GM18526 (cell line): ENCODE results near the gene TP53RK.

Experiments used
- POLR2A ChIP-seq: IDR thresholded peaks from 3 replicates; pipeline ENCODE4 v1.6.1; 2011; ENCODE audit not compliant: insufficient read length; ENCODE audit errors: extremely low read depth

TP53RK gene

DNA sequence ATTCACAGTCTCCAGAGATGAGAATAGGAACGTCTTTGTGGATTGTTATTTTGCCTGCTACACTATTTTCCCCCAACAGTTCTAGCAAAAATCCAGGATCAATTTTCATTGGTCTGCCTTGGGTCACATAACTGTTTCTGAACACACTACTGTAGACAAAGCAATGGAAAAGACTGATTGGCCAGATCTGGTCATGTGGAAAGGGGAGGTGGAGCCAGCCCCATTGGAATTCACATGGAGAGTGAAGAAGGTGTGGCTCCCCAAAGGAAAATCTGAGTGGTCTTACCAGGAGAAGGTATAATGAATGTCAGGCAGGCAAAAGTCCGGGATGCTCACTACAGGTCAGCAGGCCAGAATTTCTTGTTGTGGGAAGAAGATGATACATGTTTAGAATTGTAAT lies 9.5 kb upstream of the TP53RK start:
- no peak for TF ChIP-seq POLR2A

GRCh38 chr20:46696791-46697279 lies 7.6 kb upstream of the TP53RK start:
- no peak for TF ChIP-seq POLR2A

DNA sequence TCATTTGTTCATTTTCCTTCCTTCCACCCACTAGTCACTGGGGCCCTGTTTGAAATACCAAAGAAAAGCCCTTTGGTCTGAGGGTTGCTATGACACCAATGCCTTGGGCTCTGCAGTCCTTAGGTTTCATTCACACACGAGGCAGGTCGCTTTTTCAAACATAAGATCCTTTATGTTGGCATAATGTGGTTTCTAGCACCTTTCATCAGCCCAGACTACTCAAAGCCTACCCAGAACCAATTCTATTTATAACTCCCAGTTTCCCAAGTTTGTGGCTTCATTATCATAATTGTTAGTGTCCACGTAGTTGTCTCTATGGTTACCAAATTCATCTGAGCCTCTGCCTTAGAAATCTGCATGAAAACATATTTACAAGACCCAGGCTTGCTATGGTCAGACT lies 6.6 kb upstream of the TP53RK start:
- TF ChIP-seq POLR2A, result no peak

- no peak for TF ChIP-seq POLR2A
These were observed 5.2 kb upstream of the TP53RK start for GRCh38 chr20:46694484-46694883.

DNA sequence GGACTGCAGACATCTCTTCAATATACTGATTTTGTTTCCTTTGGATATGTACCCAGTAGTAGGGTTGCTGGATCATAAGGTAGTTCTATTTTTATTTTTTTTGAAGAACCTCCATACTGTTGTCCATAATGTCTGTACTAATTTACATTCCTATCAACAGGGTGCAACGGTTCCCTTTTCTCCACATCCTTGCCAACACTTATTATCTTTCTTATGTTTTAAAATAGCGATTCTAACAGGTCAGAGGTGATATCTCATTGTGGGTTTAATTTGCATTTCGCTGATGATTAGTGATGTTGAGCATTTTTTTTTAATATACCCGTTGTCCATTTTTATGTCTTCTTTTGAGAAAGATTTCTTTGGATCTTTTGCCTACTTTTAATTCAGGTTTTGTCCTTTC lies 2.0 kb upstream of the TP53RK start:
- TF ChIP-seq POLR2A, result no peak

DNA sequence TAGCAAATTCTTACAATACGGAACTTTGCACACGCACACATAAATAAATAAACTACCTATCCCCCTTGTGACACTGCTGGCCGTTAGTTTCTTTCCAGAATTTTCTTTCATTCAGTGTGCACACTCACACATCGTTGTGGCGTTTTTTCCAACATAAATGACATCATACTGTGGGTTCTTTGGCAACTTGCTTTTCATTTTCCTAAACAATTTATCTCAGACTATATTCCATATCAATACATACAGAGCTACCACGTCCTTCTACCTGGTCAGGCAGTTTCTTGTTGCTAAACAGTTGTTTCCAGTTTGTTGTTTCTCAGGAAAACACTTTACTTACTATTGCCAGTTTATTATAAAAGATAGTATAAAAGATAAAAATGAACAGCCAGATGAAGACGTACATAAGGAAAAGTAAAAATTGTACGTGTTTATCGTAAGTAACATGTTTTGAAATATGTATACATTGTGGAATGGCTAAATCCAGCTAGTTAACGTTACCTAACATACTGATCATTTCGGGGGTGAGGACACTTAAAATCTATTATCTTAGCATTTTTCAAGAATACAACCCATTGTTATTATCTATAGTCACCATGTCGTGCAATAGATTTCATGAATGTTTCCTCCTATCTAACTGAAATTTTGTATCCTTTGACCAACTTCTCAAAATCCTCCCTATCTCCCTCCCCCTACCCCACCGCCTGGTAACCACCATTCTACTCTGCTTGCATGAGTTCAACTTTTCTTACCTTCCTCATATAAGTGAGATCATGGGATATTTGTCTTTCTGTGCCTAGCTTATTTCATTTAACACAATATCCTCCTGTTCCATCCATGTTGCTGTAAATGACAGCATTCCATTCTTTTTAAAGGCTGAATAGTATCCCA lies 1.2 kb upstream of the TP53RK start:
- TF ChIP-seq POLR2A, result no peak

DNA sequence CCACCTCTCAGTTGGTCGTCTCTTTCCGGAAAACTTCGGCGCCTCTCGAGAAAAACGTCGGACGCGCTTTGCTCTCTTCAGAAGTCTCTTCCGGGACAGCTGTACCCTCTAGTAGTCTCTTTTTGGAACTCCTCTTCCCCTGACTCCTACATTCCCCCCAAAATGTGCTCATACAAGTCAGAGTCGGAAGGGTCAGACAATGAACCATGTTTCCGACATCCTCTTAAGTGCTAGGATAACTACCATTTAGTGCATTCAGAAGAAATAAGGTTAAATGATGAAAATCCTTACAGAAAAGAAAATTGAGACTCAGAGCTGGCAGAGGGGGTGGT lies 476 bp upstream of the TP53RK start:
- TF ChIP-seq POLR2A, result peak; percentile 45

GRCh38 chr20:46688151-46689081 lies 828 bp downstream of the TP53RK start:
- TF ChIP-seq POLR2A, result no peak

DNA sequence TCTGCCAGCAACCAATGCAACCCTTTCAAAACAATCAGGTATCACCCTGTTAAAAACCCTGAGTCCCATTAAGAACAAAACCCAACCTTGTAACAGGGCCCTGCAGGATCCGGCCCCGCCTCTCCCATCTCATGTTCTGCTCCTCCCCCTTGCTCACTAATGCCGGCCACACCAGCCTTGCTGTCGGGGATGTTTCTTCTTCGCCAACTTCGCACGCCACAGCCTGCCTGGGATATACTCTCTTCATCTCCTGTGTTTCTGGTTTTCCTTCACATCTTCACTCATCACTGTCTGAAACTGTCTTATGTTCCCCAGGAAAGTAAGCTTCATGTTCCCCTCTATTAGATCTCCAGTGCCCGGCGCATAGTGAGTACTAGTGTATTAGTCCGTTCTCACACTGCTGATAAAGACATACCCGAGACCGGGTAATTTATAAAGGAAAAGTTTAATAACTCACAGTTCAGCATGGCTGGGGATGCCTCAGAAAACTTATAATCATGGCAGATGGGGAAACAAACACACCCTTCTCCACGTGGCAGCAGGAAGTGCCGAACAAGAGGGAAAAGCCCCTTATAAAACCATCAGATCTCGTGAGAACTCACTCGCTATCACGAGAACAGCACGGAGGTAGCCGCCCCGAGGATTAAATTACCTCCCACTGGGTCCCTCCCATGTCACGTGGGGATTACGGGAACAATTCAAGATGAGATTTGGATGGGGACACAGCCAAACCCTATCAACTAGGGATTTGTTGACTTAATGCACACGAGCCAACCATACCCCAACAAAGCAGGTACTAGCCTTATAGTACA lies 5.1 kb downstream of the TP53RK start:
- no peak for TF ChIP-seq POLR2A

DNA sequence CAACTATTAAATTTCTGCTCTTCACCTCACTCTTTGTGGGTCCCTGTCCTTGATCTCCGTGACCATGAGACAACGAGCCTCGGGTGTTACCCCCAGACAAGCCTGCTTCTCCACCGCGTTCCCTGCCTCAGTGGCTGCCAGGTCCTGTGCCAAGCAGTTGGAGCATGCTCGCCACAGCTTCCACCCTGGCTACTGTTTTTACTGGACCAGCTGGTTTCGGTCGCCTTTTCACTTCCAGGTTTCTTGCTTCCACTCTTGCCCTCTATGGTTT lies 5.6 kb downstream of the TP53RK start:
- TF ChIP-seq POLR2A, result no peak

DNA sequence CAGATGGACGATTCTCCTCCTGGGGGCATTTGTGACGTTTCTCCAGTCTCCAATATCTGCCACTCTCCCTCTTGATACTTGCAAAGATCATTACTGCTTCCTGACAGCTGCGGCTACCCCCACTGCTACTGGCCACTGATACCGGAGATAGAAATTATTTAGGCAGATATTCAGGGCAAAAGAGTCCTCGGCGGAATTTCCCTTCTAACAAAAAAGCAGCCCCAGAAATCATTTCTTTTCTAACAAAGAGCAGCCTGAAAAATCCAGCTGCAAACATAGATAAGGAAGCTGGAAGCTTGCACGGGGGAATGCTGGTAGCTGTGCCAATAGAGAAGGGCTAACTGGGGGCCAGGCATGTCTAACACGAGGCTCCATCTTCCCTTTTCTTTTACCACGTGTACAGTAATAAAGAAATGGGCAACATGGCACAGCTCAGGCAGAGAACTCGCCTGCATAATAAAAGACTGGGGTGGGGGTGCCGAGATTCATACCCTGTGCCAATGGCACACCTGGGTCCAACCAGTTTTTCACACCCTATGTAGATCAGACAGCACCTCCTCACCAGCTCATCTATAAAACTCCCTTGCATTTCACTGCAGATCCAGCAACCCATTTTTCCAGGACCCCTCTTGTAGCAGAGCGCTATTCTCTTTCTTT lies 6.1 kb downstream of the TP53RK start:
- no peak for TF ChIP-seq POLR2A

DNA sequence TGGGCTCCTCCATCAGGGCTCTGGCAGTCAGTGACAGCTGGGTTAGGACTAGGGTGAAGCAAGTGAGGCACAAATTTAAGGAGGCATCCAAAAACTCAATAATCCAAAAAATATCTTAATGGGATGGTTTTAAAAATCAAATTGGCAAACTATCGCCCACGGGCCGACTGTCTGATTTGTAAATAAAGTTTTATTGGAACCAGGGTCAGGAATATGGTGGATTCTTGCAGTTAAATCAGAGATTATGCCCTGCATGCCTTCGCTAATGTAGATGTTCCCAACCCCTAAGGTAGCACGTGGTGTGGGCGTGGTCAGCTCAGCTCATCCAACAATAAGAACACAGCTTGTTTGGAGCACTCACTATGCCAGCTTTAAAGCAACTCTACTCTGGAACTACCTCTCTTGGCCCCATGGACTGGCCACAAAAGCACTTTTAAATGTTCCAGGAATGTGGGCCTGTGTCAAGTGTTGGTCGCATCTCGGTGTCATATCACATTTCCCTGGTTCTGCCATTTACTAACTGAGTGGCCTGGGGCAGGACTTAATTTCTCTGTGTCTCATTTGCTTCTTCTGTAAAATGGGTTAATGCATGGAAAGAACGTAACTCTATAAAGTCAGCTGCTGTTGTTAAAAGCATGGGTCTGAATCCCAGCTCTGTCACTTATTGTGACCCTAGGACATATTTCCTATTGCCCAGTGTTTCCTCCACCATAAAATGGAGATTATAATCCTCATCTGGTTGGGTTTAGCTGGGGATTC lies 7.0 kb downstream of the TP53RK start:
- TF ChIP-seq POLR2A, result no peak

DNA sequence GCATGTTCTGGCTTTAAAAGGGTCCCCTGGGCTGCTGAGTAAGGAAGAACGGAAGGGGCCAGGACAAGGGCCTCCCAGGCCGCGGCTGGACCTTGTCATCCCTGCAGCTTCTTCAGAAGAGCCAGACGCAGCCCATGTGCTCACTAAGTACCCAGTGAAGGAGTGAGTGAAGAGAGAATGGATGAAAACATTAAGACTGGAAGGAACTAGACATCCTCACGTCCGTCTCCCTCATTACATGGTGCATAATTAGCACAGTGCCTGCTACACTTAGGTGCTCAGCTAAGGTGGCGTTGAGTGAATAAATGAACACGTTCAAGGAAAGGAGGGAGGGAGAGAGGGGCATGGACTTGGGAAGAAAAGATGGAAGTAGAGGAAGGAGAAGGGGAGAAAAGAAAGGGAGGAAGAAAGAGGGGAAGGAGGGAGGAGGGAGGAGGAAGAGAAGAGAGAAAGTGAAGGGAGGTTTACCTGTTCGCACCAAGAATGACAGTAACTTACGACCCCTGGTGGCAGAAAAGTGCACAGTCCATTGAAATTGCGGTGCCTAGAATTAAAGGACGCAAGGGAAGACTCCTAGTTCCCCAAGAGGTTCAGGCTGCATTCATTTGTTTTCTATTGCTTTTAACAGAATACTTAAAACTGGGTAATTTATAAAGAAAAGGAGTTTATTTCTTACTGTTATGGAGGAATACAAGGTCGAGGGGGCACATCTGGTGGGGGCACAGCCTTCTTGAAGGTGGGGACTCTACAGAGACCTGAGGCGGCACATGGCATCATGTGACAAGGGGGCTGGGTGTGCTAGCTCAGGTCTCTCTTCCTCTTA lies 8.0 kb downstream of the TP53RK start:
- TF ChIP-seq POLR2A, result no peak

GRCh38 chr20:46680684-46681031 lies 8.6 kb downstream of the TP53RK start:
- no peak for TF ChIP-seq POLR2A

DNA sequence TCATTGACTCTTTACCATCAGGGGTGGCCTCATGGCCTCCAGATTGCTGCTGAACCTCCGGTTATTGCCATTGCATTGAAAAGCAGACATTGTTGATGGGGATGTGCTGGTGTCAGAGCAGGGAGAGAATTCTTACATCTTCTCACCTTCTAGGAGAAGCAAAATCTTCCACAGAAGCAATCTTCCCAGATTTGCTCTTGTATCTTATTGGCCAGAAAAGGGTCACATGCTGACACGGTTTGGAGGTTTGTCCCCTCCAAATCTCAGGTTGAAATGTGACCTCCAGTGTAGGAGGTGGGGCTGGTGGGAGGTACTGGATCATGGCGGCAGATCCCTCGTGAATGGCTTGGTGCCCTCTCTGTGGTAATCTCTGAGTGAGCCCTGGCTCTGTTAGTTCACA lies 10.7 kb downstream of the TP53RK start:
- TF ChIP-seq POLR2A, result no peak
